Endothelial cell of umbilical vein (primary cell): ENCODE results near the gene RHOBTB1. TPM values are rescaled to one million over a fixed set of nuclear protein-coding genes. Genes with fewer than 3 reads are reported as not detected.

Source experiments
- BruUV-seq: library from RNA; stranded (reverse); fragments of 400-500 nt; replicated peaks from 2 replicates; lab custom pipeline; 2021; lab: Mats Ljungman, UMichigan
- CTCF ChIA-PET: fragments of 300-600, 350-600 bp; sonication (Branson Sonifier 250); formaldehyde crosslinking; loops from one replicate; lab custom pipeline; 2021; ENCODE audit warnings: antibody characterized with exemption, inconsistent platforms; lab: Charles Lee
- POLR2A ChIA-PET: fragments of 300-600, 350-600 bp; sonication (Branson Sonifier 250); formaldehyde crosslinking; loops from one replicate; lab custom pipeline; 2021; ENCODE audit warnings: antibody characterized with exemption, inconsistent platforms; lab: Charles Lee
- DNase-seq: peaks from one replicate; pipeline ENCODE4 v3.0.0-alpha.2; 2011; ENCODE audit warnings: low read depth, low spot score
- FAIRE-seq: peaks from 2 replicates; lab custom pipeline; 2011; peaks lifted over from hg19 to GRCh38; lab: Jason Lieb, UNC
- H2AFZ ChIP-seq: 2 replicates; pipeline ENCODE4 v1.6.0; 2012; ENCODE audit warnings: low read depth, low read length, control low read depth, inconsistent platforms
- H3K27ac ChIP-seq: 2 replicates; pipeline ENCODE4 v1.5.1; 2011; ENCODE audit warnings: low read depth, mild to moderate bottlenecking, control low read depth, low read length, moderate library complexity; ENCODE audit not compliant: insufficient read depth
- H3K27me3 ChIP-seq, 2 experiments: 2 replicates each; pipeline versions ENCODE4 v1.6.0 to v1.6.1; 2011; ENCODE audit warnings: low read length in 2 of 2, mixed read lengths in 1 of 2; ENCODE audit not compliant: control insufficient read depth in 2 of 2, insufficient read depth in 2 of 2
- H3K36me3 ChIP-seq, 2 experiments: 2 replicates in 1 of 2; 3 replicates in 1 of 2; pipeline ENCODE4 v1.5.1; 2011; ENCODE audit warnings: low read length in 2 of 2, mild to moderate bottlenecking in 1 of 2, moderate library complexity in 1 of 2; ENCODE audit not compliant: control insufficient read depth in 2 of 2, insufficient read depth in 2 of 2; ENCODE audit errors: extremely low read depth in 1 of 2
- H3K4me1 ChIP-seq: 3 replicates; pipeline ENCODE4 v1.5.1; 2011; ENCODE audit warnings: mild to moderate bottlenecking, low read length; ENCODE audit not compliant: control insufficient read depth, insufficient read depth; ENCODE audit errors: extremely low read depth
- H3K4me2 ChIP-seq: 2 replicates; pipeline ENCODE4 v1.6.1; 2011; ENCODE audit warnings: low read length, control low read depth, mixed read lengths; ENCODE audit not compliant: insufficient read depth
- H3K4me3 ChIP-seq, 3 experiments: fragments of 200-600 bp in 1 of 3; sonication (generic), shearing (Covaris generic) in 1 of 3; replicated peaks in 1 of 3; 2 replicates each; pipeline ENCODE4 v1.5.1; 2011 to 2016; ENCODE audit warnings: control low read depth in 3 of 3, low read length in 3 of 3, mild to moderate bottlenecking in 2 of 3, inconsistent platforms in 1 of 3, low read depth in 1 of 3, moderate library complexity in 1 of 3; ENCODE audit not compliant: insufficient read depth in 1 of 3
- H3K79me2 ChIP-seq: 2 replicates; pipeline ENCODE4 v1.6.0; 2012; ENCODE audit warnings: low read length, inconsistent platforms; ENCODE audit not compliant: control insufficient read depth, insufficient read depth
- H3K9ac ChIP-seq: replicated peaks from 2 replicates; pipeline ENCODE3; 2011; ENCODE audit warnings: low read length, control low read depth; ENCODE audit not compliant: insufficient read depth; ENCODE audit errors: extremely low read depth
- H3K9me1 ChIP-seq: replicated peaks from 3 replicates; pipeline ENCODE4 v1.6.0; 2011; ENCODE audit warnings: mild to moderate bottlenecking, low read length; ENCODE audit not compliant: control insufficient read depth, insufficient read depth; ENCODE audit errors: extremely low read depth
- H3K9me3 ChIP-seq: replicated peaks from 2 replicates; pipeline ENCODE4 v1.5.1; 2012; ENCODE audit warnings: low read length, inconsistent platforms; ENCODE audit not compliant: control insufficient read depth, insufficient read depth
- H4K20me1 ChIP-seq: replicated peaks from 2 replicates; pipeline ENCODE3; 2011; ENCODE audit warnings: mild to moderate bottlenecking, low read length; ENCODE audit not compliant: control insufficient read depth, insufficient read depth; ENCODE audit errors: extremely low read depth
- EZH2 ChIP-seq: IDR thresholded peaks from 2 replicates; pipeline ENCODE4 v1.6.1; 2012; ENCODE audit warnings: borderline replicate concordance, low read depth, mild to moderate bottlenecking, moderate library complexity, low read length, inconsistent platforms; ENCODE audit not compliant: severe bottlenecking
- FOS ChIP-seq: IDR thresholded peaks from 2 replicates; pipeline ENCODE4 v1.6.1; 2011; ENCODE audit warnings: mild to moderate bottlenecking, low read length, moderate library complexity, borderline replicate concordance; ENCODE audit not compliant: insufficient read depth
- GATA2 ChIP-seq: IDR thresholded peaks from 2 replicates; pipeline ENCODE4 v1.7.0; 2011; ENCODE audit warnings: low read depth, mild to moderate bottlenecking, moderate library complexity, mixed read lengths, low read length; ENCODE audit not compliant: insufficient read length, insufficient read depth
- JUN ChIP-seq: IDR thresholded peaks from 2 replicates; pipeline ENCODE4 v1.6.1; 2011; ENCODE audit warnings: borderline replicate concordance, low read depth; ENCODE audit not compliant: insufficient read length, insufficient read depth
- MYC ChIP-seq: IDR thresholded peaks from one replicate; pipeline ENCODE4 v1.6.1; 2011; ENCODE audit warnings: mild to moderate bottlenecking, low read depth, low read length
- POLR2A ChIP-seq: IDR thresholded peaks from 2 replicates; pipeline ENCODE4 v1.6.1; 2012; ENCODE audit warnings: low read depth, mild to moderate bottlenecking, control low read depth, low read length
- POLR2AphosphoS5 ChIP-seq: IDR thresholded peaks from 2 replicates; pipeline ENCODE4 v1.6.1; 2012; ENCODE audit warnings: low read depth, mild to moderate bottlenecking, control low read depth, low read length, moderate library complexity; ENCODE audit not compliant: insufficient read depth
- dilution Hi-C: fragments of 300-500 bp; cut with MboI; formaldehyde crosslinking; loops from one replicate; pipeline ENCODE4 v1.15.0; 2019; ENCODE audit warnings: low sequenced_read_pairs; ENCODE audit not compliant: extremely low pct_ligation_motif_present
- intact Hi-C: fragments of 100-400 bp; cut with micrococcal nuclease; formaldehyde crosslinking; loops from one replicate; pipeline ENCODE4 v1.10.0; 2022
- polyA plus RNA-seq, 4 experiments: library from polyadenylated mRNA; depleted of rRNA in 3 of 4; stranded (reverse) in 3 of 4; unstranded in 1 of 4; fragments of >200 nt; gene quantifications; 2 replicates each; pipeline versions ENCODE4 v1.2.1 to v1.2.3, GENCODE V29; 2011 to 2012; ENCODE audit warnings: missing spikeins in 1 of 4
- total RNA-seq: library from RNA; stranded (reverse); gene quantifications from 2 replicates; pipeline ENCODE4 v1.2.3, GENCODE V29; 2021
- TF ChIP-seq, protein P1 (sequence below), 2 donors: IDR thresholded peaks; 1 replicate in 1 of 2; 2 replicates in 1 of 2; pipeline ENCODE4 v1.5.1; 2011; ENCODE audit warnings: low read length in 2 of 2, mild to moderate bottlenecking in 2 of 2, moderate library complexity in 2 of 2, control low read depth in 1 of 2, inconsistent platforms in 1 of 2, low read depth in 1 of 2; ENCODE audit not compliant: insufficient read depth in 1 of 2; ENCODE audit errors: extremely low read depth in 1 of 2
- TF ChIP-seq, protein P2 (sequence below): IDR thresholded peaks from 2 replicates; pipeline ENCODE4 v1.6.1; 2011; ENCODE audit not compliant: insufficient read depth, insufficient read length

RHOBTB1 gene
- total and polyA plus RNA-seq, 2 donors (not counting 3 experiments of a cell fraction or from before 2014, with no cell fraction given): 21.2 to 31.0 TPM

DNA sequence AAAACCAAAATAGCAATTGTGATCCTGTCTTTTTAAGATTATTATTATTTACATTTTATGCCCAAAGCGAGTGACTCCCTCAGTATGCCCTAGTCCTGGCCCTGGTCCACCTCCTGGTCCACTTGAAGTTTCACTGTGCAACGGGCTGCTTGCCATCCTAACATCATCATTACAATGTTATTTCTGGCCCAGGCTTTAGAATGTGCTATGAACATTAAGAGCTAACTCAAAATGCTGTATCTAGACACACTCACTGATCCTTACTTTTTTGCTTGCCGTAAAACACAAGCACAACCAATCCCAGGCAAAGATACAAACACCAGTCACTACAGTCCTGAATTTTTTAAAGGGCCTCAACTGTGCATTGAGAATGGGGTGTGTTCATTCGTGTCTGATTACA lies 38.4 kb downstream of the RHOBTB1 start:
- FAIRE-seq (no peak), DNase-seq (peak; percentile 31)
- TF ChIP-seq MYC (no peak), GATA2 (no peak), POLR2AphosphoS5 (no peak), EZH2 (no peak), POLR2A (no peak), JUN (no peak), FOS (no peak)
- TF ChIP-seq, protein P1, sequence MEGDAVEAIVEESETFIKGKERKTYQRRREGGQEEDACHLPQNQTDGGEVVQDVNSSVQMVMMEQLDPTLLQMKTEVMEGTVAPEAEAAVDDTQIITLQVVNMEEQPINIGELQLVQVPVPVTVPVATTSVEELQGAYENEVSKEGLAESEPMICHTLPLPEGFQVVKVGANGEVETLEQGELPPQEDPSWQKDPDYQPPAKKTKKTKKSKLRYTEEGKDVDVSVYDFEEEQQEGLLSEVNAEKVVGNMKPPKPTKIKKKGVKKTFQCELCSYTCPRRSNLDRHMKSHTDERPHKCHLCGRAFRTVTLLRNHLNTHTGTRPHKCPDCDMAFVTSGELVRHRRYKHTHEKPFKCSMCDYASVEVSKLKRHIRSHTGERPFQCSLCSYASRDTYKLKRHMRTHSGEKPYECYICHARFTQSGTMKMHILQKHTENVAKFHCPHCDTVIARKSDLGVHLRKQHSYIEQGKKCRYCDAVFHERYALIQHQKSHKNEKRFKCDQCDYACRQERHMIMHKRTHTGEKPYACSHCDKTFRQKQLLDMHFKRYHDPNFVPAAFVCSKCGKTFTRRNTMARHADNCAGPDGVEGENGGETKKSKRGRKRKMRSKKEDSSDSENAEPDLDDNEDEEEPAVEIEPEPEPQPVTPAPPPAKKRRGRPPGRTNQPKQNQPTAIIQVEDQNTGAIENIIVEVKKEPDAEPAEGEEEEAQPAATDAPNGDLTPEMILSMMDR (IDR thresholded peaks at IDR 0.05; ENCODE audit: extremely low read depth in 1 of 2, insufficient read depth in 1 of 2, low read depth in 1 of 2, low read length in 2 of 2): no peak
- TF ChIP-seq, protein P2, sequence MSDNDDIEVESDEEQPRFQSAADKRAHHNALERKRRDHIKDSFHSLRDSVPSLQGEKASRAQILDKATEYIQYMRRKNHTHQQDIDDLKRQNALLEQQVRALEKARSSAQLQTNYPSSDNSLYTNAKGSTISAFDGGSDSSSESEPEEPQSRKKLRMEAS: no peak
- CTCF ChIA-PET: no interaction called here
- Histone ChIP-seq H3K9ac (no peak overlapping the region), H3K4me2 (no peak overlapping the region), H3K79me2 (no peaks in the 10 kb centered on the region), H3K27me3 (no peaks in the 10 kb centered on the region), H3K4me1 (peaks cover 5% of the 10 kb centered on the region), H2AFZ (no peak overlapping the region), H3K9me3 (no peaks in the 10 kb centered on the region), H3K36me3 (peaks cover 0 to 2% of the 10 kb centered on the region in 2 experiments), H3K27ac (no peak overlapping the region), H3K4me3 (no peak overlapping the region), H3K9me1 (no peaks in the 10 kb centered on the region), H4K20me1 (no peaks in the 10 kb centered on the region)
- no TSS peak for BruUV-seq
- POLR2A ChIA-PET: no interaction called here
- dilution Hi-C loops: no loop called here
- intact Hi-C loops: no loop called here
